ENCODE measurements around the gene FIBP.

FIBP gene

DNA sequence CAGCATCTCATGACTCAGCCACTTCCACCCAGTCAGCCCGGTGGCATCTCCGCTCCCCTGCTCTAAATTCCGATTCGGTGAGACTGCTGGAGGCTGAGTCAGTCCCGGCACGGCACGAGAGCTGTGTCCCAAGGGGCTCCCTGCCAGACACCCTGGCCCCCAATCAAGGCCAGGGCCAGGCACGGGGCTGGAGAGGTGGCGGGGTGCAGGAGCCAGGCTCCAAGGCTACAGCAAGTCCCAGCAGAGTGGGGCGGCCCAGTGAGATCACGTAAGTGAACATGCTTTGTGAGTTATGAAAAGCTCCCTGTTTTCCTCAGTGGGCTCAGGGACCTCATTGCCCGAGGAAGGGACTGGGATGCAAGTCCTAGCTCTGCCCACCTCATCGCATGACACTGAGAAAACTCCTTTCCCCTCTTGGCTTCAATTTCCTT, 27.6 kb upstream of the FIBP start:
- TF ChIP-seq, protein P1, sequence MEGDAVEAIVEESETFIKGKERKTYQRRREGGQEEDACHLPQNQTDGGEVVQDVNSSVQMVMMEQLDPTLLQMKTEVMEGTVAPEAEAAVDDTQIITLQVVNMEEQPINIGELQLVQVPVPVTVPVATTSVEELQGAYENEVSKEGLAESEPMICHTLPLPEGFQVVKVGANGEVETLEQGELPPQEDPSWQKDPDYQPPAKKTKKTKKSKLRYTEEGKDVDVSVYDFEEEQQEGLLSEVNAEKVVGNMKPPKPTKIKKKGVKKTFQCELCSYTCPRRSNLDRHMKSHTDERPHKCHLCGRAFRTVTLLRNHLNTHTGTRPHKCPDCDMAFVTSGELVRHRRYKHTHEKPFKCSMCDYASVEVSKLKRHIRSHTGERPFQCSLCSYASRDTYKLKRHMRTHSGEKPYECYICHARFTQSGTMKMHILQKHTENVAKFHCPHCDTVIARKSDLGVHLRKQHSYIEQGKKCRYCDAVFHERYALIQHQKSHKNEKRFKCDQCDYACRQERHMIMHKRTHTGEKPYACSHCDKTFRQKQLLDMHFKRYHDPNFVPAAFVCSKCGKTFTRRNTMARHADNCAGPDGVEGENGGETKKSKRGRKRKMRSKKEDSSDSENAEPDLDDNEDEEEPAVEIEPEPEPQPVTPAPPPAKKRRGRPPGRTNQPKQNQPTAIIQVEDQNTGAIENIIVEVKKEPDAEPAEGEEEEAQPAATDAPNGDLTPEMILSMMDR (IDR thresholded peaks at IDR 0.05; ENCODE audit: low read depth, low read length) = no peak
- H3K4me3 ChIP-seq (replicated peaks in 1 of 2; ENCODE audit: low read depth in 2 of 2, low read length in 2 of 2) = peak overlapping the region; percentile 18 to 19
- peak; percentile 96 to 99 for DNase-seq (ENCODE audit: low read depth in 2 of 2)

DNA sequence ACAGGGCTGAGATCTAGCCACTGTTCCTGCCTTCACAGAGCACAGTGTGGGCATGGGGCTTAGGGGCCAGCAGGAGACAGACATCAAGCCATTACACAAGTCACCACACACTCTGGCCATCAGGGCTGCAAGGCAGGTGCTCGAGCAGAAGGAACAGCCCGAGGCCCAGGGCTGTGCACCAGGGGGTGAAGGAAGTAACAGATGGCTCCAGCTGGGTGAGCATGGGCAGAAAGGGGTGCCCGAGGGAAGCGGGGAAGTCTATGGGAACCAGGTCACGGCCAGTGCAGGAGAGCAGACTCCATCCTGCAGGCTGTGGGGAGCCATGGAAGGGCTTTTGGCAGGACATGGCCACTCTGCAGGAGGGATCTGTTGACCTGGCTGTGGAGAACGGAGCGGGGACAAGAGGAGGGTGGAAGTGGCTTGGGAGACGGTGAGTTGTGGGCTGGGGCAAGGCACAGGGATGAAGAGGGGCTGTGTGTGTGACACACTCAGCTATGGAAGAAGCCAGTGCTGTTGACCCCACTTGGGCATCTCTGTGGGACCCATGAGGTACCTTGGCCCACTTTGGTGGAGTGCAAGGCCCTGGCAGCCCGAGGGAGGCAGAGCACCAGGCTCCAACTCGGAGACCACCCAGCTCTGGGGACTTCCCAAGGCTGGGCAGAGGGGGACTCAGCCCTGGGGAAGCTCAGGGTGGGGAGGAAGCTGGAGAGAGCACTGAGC, 27.0 kb upstream of the FIBP start:
- peak overlapping the region in 1 of 2 donors; percentile 14 for H3K4me3 ChIP-seq (replicated peaks in 1 of 2; ENCODE audit: low read depth in 2 of 2, low read length in 2 of 2)
- no peak for DNase-seq (ENCODE audit: low read depth in 2 of 2)
- TF ChIP-seq, protein P1 (IDR thresholded peaks at IDR 0.05; ENCODE audit: low read depth, low read length) = no peak

- peak; percentile 52 to 87 for DNase-seq (ENCODE audit: low read depth in 2 of 2)
- TF ChIP-seq, protein P1 (IDR thresholded peaks at IDR 0.05; ENCODE audit: low read depth, low read length) = no peak
- no peak overlapping the region for H3K4me3 ChIP-seq (replicated peaks in 1 of 2; ENCODE audit: low read depth in 2 of 2, low read length in 2 of 2)
Observed at GRCh38 chr11:65912845-65913244, 24.6 kb upstream of the FIBP start.

DNA sequence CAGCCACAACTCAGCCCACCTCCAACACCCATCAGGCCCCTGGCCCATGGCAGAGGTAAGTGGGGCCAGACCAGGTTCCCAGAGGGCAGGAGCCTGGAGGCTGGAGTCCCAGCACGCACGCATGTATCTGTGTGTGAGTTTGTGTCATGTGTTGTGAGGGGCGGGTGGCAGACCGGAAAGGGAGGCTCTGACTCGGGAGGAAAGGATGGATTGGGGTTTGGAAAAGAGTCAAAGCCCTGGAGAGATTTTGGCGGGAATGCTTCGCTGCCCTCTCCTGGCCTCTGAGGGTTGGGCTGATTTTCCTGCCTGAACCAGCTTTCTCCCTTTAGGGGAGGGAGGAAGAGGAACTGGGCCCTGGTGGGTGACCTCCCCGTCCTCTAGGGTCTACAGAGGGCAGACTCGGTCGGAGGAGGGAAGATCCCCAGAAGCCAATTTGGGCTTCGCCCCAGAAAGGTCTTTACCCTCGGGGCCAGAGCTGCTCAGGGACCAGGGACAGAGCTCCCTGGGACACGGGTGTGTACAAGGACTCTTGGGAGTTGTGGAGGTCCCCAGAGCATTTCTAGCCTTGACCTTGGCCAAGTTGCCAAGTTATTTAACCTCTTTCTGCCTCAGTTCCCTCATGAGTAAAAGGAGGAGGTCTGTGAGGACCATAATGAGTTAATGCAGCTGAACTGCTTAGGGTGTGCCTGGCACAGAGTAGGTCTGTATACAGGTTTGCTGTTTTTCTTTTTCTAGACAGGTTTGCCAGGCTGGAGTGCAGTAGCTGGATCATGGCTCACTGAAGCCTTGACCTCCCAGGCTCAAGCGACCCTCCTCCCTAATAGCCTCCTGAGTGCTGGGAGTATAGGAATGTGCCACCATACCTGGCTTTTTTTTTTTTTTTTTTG, 23.7 kb upstream of the FIBP start:
- peak; percentile 87 to 88 for DNase-seq (ENCODE audit: low read depth in 2 of 2)
- TF ChIP-seq, protein P1 (IDR thresholded peaks at IDR 0.05; ENCODE audit: low read depth, low read length) = peak; percentile 9
- H3K4me3 ChIP-seq (replicated peaks in 1 of 2; ENCODE audit: low read depth in 2 of 2, low read length in 2 of 2) = no peak overlapping the region

- no peak for DNase-seq (ENCODE audit: low read depth in 2 of 2)
- no peak overlapping the region for H3K4me3 ChIP-seq (replicated peaks in 1 of 2; ENCODE audit: low read depth in 2 of 2, low read length in 2 of 2)
- TF ChIP-seq, protein P1 (IDR thresholded peaks at IDR 0.05; ENCODE audit: low read depth, low read length) = no peak
Observed at GRCh38 chr11:65907878-65908277, 19.6 kb upstream of the FIBP start.

DNA sequence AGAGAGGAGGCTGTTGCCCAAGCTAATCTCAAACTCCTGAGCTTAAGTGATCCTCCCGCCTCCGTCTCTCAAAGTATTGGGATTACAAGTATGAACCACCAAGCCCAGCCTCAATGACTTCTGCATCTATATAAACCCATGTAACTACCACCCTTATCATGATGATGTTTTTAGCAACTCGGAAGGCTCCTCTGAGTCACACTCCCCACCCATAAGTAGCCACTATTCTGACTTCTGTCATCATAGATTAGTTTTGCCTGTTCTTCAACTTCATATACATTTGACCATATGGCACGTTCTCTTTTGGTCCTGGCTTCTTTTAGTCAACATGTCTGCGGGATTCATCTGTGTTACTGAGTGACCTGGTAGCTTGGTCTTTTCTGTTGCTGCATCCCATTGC, 18.3 kb upstream of the FIBP start:
- H3K4me3 ChIP-seq (replicated peaks in 1 of 2; ENCODE audit: low read depth in 2 of 2, low read length in 2 of 2) = no peak overlapping the region

More for the DNA sequence above, 18.3 kb upstream of the FIBP start:
- TF ChIP-seq, protein P1 (IDR thresholded peaks at IDR 0.05; ENCODE audit: low read depth, low read length) = no peak
- DNase-seq (ENCODE audit: low read depth in 2 of 2) = peak in 1 of 2 donors; percentile 23
